IPS-18c (cell line): ENCODE data around the gene ANKS6.

Experiments
- H3K4me3 ChIP-seq: 2 replicates; pipeline ENCODE4 v1.7.0; 2013; ENCODE audit warnings: low read depth, mild to moderate bottlenecking, low read length, moderate library complexity; ENCODE audit not compliant: insufficient read depth
- H3K9me3 ChIP-seq: one replicate; pipeline ENCODE4 v1.6.1; 2013; ENCODE audit warnings: mild to moderate bottlenecking, low read length, moderate library complexity; ENCODE audit not compliant: control insufficient read depth, insufficient read depth

Gene ANKS6

GRCh38 chr9:98765256-98765655, 31.1 kb downstream of the ANKS6 start:
- no peak overlapping the region for H3K4me3 ChIP-seq
- no peaks in the 10 kb centered on the region for H3K9me3 ChIP-seq

- H3K4me3 ChIP-seq: no peak overlapping the region
- no peaks in the 10 kb centered on the region for H3K9me3 ChIP-seq
Observed at GRCh38 chr9:98763986-98764745, 32.2 kb downstream of the ANKS6 start.

GRCh38 chr9:98760231-98760630, 36.1 kb downstream of the ANKS6 start:
- Histone ChIP-seq H3K9me3 (no peaks in the 10 kb centered on the region), H3K4me3 (no peak overlapping the region)

GRCh38 chr9:98755006-98755618, 41.2 kb downstream of the ANKS6 start:
- H3K4me3 ChIP-seq: no peak overlapping the region
- H3K9me3 ChIP-seq: no peaks in the 10 kb centered on the region

GRCh38 chr9:98751210-98751609, 45.1 kb downstream of the ANKS6 start:
- H3K4me3 ChIP-seq: no peak overlapping the region
- H3K9me3 ChIP-seq: no peaks in the 10 kb centered on the region

- H3K9me3 ChIP-seq: no peaks in the 10 kb centered on the region
- H3K4me3 ChIP-seq: no peak overlapping the region
Observed at GRCh38 chr9:98750364-98751060, 45.8 kb downstream of the ANKS6 start.

GRCh38 chr9:98747476-98747875, 48.9 kb downstream of the ANKS6 start:
- Histone ChIP-seq H3K4me3 (no peak overlapping the region), H3K9me3 (no peaks in the 10 kb centered on the region)

GRCh38 chr9:98745470-98745869, 50.9 kb downstream of the ANKS6 start:
- H3K4me3 ChIP-seq: no peak overlapping the region
- no peaks in the 10 kb centered on the region for H3K9me3 ChIP-seq

GRCh38 chr9:98743818-98744611, 52.3 kb downstream of the ANKS6 start:
- H3K9me3 ChIP-seq: peaks cover 2% of the 10 kb centered on the region
- no peak overlapping the region for H3K4me3 ChIP-seq

- peaks cover 2% of the 10 kb centered on the region for H3K9me3 ChIP-seq
- H3K4me3 ChIP-seq: no peak overlapping the region
Observed at GRCh38 chr9:98743329-98743728, 53.0 kb downstream of the ANKS6 start.

- H3K9me3 ChIP-seq: peaks cover 2% of the 10 kb centered on the region
- no peak overlapping the region for H3K4me3 ChIP-seq
Observed at GRCh38 chr9:98742325-98743280, 53.8 kb downstream of the ANKS6 start.

GRCh38 chr9:98740226-98740881, 56.0 kb downstream of the ANKS6 start:
- Histone ChIP-seq H3K9me3 (peaks cover 2% of the 10 kb centered on the region), H3K4me3 (no peak overlapping the region)

GRCh38 chr9:98738741-98739140, 57.6 kb downstream of the ANKS6 start:
- H3K4me3 ChIP-seq: no peak overlapping the region
- H3K9me3 ChIP-seq: peaks cover 2% of the 10 kb centered on the region

- peaks cover 2% of the 10 kb centered on the region for H3K9me3 ChIP-seq
- no peak overlapping the region for H3K4me3 ChIP-seq
Observed at GRCh38 chr9:98736226-98736625, 60.1 kb downstream of the ANKS6 start.

- H3K9me3 ChIP-seq: no peaks in the 10 kb centered on the region
- no peak overlapping the region for H3K4me3 ChIP-seq
Observed at GRCh38 chr9:98732801-98733200, 63.6 kb downstream of the ANKS6 start.

GRCh38 chr9:98732091-98732490, 64.3 kb downstream of the ANKS6 start:
- Histone ChIP-seq H3K9me3 (no peaks in the 10 kb centered on the region), H3K4me3 (no peak overlapping the region)
